Measurements from ENCODE around the gene EML6.

- TF ChIP-seq EZH2 (IDR thresholded peaks at IDR 0.05; ENCODE audit: borderline replicate concordance, low read length) (no peak), CTCF (conservative IDR thresholded peaks at IDR 0.05 in 1 of 2, IDR thresholded peaks at IDR 0.05 in 1 of 2; ENCODE audit: extremely low read depth in 1 of 2, insufficient read depth in 1 of 2, low read depth in 1 of 2, low read length in 2 of 2) (no peak)
These were observed 229.6 kb downstream of the EML6 start for GRCh38 chr2:54952978-54953456.
